CD4-positive, alpha-beta T cell treated with Interleukin-6 at 100 ng/mL for 8 hours (primary cell): Measurements from ENCODE around the gene B4GALNT3.

Experiments used
- DNase-seq: peaks from one replicate; pipeline ENCODE4 v3.0.0-alpha.2; 2020; ENCODE audit warnings: mixed read lengths, low spot score

B4GALNT3 gene

DNA sequence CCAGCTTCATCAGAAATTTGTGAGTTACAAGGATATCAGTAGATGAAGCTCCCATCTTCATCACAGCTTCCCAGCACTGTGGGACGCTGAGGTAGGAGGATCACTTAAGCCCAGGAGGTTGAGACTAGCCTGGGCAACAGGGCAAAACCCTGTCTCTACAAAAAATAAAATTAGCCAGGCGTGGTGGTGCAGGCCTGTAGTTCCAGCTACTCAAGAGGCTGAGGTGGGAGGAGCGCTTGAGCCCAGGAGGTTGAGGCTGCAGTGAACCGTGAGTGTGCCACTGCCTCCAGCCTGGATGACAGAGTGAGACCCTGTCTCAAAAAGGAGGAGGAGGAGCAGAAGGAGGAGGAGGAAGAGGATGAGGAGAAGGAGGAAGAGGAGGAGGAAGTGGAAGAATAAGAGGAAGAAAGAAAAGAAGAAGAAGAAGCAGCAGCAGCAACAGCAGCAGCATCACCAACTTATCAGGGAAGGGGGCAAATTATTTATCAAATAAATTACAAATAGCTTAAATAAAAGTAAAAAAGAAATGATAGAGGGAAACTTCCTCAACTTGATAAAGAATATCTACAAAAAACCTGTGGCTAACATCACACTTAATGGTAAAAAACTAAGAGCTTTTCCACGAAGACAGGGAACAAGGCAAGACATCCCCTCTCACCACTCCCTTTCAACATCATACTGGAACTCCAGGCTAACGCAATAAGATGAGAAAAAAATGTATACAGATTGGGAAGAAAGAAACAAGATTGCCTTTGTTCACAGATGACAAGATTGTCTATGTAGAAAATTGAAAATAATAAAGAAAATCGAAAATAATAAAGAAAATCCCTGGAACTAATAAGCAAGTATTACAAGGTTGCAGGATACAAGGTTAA is 133.9 kb downstream of the B4GALNT3 start:
- DNase-seq: no peak

DNA sequence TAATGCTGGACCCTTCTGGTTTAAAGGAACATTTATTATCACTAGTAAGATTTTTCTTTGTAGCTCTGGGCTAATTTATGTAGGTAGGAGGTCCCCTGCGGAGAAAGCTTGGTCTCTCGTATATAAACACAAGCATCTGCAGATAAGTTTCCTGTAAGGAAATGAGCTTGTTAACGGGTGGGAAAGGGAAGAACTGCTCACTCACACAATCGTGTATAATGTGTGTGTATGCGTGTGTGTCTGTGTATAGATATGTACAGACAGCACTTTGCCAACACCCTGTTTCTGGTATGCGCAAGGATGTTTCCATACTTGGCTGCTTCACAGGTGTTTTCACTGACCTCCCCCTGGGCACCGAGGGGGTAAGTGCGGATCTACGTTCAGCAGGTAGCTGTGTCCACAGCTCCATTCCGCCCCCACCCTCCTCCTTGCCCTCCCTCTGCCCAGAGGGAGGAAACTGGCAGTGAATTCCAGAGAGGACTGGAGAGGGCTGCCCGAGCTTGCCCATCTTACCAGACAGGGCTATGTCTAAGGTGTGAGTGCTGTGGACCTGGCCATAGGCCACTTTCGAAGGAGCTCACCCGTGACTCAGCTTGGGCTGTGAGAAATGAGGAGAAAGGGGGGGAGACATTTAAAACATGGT is 138.3 kb downstream of the B4GALNT3 start:
- no peak for DNase-seq

DNA sequence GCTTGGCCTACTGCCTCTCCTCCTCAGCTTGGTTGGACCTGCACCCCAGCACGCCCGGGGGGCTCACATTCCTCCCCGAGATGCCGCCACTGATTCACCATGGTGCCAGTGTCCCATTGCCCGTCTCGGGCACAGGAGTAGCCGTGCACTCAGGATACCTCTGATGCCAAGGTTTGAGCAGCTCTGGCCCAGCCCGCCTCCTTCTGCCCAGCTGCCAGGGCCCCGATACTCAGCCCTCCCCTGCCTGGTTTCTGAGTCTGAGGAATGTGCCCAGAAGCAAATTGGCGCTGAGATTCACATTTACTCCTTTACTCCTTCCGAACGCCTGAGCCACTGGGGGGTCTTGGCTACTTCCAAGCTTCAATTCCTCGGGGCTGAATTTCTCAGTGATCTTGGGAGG is 140.0 kb downstream of the B4GALNT3 start:
- no peak for DNase-seq

DNA sequence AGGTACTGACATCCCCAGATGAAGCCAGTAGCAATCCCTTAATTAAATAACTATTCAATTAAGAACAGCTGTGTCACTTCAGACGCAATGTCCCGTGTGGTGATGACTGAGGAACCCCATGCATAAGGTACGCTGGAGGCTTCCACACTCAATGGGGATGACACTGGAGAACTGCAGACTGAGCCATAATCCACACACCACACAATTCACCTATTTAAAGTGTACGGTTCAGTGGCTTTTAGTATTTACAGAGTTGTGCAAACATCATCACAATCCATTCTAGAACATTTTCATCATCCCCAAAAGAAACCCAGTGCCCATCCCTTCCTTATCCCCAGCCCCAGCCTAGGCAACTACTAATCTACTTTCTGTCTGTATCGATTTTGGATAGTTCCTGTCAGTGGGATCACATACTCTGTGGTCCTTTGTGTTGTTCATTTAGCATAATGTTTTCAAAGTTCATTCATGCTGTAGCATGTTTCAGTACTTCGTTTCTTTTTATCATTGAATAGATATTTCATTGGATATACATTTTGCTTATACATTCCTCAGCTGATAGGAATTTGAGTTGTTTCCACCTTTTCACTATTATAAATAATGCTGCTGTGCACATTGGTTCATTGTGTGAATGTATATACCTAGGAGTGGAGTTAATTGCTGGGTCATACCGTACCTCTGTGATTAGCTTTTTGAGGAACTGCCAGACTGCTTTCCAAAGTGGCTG is 142.4 kb downstream of the B4GALNT3 start:
- DNase-seq: no peak

DNA sequence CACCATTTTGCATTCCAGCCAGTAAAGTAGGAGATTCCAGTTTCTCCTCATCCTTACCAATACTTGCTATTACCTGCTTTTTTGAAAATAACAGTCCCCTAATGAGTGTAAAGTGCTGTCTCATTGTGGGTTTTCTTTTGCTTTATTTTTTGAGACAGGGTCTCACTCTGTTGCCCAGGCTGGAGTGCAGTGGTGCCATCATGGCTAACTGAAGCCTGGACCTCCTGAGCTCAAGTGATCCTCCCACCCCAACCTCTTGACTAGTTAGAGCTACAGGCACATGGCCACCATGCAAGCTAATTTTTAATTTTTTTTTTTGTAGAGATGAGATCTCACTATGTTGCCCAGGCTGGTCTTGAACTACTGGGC is 142.9 kb downstream of the B4GALNT3 start:
- DNase-seq: no peak

DNA sequence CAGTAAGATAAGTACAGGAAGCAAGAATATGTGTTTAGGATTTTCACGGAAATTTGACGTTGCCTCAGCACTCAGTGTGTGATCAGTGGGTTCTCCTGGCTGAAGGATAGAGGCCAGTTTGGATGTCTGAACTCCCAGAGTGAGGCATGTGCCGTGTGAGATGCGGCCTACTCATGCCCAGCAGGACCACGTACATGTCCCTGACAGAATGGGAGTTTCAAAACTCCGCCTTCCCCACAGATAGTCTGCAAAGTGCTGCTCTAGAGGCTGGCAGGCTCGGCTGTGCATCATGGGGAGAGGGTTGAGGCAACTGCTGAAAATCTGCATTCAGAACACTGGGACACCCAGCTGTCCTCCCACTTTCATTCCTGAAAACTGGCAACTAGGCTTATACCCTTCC is 145.2 kb downstream of the B4GALNT3 start:
- no peak for DNase-seq

DNA sequence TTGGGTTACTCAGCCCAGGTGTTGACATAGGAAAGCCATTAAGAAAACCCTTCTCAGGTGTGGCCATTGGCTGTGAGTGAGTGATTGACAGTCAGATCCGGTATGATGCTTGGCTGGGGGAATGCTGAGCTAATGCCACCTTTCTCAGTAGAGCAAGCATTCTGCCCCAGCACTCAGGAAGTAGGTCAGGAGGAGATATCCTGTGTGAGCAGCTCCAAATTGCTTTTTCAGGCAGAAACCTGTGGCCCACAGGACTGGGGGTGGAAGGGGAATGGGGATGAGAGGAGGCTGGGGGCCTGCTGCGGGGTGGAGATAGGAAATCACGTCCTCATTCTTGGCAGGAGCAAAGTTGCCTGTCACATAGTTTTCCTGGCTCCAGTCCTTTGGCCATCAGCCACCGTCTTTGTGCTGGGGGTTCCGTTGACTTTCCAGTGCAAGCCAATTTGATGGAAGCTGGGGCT is 147.8 kb downstream of the B4GALNT3 start:
- no peak for DNase-seq

DNA sequence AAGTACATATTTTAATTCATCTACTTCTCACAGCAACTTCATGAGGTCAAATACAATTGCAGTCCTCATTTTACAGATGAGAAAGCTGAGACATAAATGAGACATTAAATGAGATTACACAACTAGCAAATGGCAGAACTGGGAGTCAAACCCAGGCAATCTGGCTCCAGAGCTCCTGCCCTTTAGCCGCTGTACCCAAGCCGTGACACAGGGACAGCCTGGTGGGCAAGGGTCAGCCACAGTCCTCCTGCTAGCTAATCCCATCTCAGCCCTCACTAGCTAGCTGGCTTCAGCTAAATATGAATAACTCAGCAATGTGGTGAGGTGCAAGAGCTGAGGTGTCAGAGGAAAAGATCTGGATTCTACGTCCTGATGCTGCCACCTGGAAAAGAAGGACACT is 148.7 kb downstream of the B4GALNT3 start:
- no peak for DNase-seq

DNA sequence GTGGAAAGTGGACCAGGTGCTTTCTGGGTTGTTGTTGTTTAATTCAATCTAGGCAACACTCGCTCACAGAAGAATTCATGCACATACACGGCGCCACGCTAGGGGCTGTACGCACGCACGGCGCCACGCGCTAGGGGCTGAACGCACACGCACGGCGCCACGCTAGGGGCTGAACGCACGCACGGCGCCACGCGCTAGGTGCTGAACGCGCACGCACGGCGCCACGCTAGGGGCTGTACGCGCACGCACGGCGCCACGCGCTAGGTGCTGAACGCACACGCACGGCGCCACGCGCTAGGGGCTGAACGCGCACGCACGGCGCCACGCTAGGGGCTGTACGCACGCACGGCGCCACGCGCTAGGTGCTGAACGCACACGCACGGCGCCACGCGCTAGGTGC is 149.2 kb downstream of the B4GALNT3 start:
- DNase-seq: no peak

DNA sequence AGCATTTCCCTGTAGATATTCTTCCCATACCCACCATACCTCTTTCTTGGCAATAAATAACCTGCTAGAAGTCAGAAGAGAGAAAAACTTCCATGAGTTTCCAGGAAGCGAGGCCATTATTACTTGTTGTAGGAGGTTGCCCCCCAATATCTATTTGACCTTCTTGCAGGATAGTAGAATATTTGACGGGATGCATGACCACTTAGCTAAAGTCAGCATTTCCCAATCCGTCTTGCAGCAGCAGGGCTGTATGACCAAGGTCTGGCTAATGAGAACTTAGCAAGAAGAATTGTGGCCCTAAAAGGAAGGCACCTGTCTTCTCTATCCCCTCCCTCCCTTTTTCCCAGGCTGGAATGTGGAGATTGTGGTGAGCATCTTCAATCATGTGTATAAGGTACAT is 152.0 kb downstream of the B4GALNT3 start:
- no peak for DNase-seq

DNA sequence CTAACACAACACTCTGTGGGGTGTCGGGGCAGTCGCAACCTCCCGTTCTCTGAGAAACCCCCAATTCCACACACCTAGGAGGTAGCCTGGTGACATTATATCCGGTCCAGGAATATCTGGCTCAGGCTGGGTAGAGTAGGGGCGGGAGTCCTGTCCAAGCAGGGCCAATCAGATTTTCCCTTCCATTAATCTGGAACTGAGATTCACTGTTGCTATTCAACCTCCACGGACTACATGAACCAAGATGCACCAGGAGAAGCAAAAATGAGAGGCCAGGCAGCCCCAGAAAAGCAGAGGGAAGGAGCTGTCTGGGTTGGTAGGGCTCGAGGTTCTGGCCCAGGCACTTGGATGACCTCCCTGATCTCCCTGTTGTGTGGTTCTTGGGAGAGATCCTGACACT is 152.6 kb downstream of the B4GALNT3 start:
- no peak for DNase-seq

DNA sequence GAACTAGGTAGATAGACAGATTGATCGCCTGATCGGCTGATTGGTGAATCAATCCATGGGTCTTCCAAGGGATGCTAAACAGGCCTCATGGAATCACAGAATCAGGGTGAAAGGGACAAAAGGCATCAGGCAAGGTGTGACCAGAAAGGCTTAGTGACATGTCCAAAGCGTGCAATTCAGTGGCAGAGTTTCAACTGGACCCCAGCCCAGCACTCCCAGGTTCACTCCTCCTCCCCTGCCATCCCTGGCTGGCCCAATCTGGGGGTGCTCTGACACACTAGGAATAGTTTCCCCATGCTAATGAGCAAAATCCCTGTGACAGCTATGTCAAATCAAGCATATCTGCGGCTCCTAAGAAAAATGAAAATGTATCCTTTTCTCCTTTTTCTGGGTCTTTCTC is 153.1 kb downstream of the B4GALNT3 start:
- no peak for DNase-seq
